Activated CD4-positive, CD25-positive, alpha-beta regulatory T cell (primary cell): Measurements from ENCODE around the gene SCAND1.

ENCODE experiments used
- DNase-seq, 4 experiments: peaks; one replicate each; lab custom pipeline; 2025; lab: John Stamatoyannopoulos, UW

SCAND1 gene

DNA sequence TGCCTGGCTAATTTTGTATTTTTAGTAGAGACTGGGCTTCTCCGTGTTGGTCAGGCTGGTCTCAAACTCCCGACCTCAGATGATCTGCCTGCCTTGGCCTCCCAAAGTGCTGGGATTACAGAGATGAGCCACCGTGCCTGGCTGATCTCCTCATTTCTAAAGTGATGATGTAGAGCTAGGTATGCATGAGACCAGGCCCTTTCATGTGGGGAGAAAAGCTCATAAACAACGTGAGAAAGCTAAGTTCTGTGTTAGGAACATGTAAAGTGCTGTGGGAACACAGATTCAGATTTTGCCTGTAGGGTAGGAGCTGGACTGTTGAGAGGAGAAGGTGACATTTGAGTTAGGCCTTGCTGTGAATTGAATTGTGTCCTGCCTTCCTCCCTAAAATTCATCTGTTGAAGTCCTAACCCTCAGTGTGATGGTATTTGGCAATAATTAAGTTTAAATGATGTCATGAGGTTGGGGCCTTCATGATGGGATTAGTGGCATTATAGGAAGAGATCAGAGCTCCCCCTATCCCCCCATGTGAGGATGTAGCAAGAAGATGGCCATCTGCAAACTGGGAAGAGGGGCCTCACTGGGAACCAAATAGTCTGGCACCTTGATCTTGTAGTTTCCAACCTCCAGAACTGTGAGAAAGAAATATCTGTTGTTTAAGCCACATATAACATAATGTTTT lies 49.2 kb downstream of the SCAND1 start:
- no peak for DNase-seq

DNA sequence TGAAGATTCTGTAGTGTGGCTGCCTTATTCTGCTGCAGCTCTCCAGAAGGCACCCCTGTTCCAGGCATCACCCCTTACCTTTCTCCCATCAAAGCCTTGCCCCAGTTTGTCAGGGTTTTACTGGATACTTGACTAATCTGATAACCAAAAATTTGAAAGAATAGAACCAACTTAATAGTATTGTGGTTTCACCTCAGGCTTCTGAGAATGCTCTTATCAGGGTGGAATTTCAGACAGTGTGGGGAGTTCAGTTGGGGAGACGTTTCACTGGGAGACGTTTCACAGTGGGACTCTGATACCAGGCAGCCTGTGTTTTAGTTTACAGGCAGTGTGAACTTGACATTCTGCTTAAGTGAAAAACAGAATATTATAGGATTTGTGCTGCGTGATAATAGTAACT lies 50.5 kb downstream of the SCAND1 start:
- no peak for DNase-seq
